H9 (cell line): ENCODE data around the gene EXOC2. TPM values are rescaled to one million over a fixed set of nuclear protein-coding genes. Genes with fewer than 3 reads are reported as not detected.

Experiments
- DNase-seq: peaks from one replicate; pipeline ENCODE4 v3.0.0-alpha.2; 2017
- H2AFZ ChIP-seq: one replicate; pipeline ENCODE4 v1.6.1; 2013; ENCODE audit warnings: mild to moderate bottlenecking, low read length, control low read depth, moderate library complexity
- H2AK5ac ChIP-seq: 2 replicates; pipeline ENCODE4 v1.6.1; 2013; ENCODE audit warnings: low read length, control low read depth, mixed read lengths; ENCODE audit not compliant: insufficient read length
- H2BK120ac ChIP-seq: one replicate; pipeline ENCODE4 v1.6.1; 2013; ENCODE audit warnings: low read depth, mild to moderate bottlenecking, low read length, control low read depth, inconsistent platforms; ENCODE audit not compliant: poor library complexity, severe bottlenecking
- H2BK12ac ChIP-seq: 2 replicates; pipeline ENCODE4 v1.6.1; 2013; ENCODE audit warnings: low read length, control low read depth, mixed read lengths, low read depth; ENCODE audit not compliant: insufficient read length
- H2BK15ac ChIP-seq: 2 replicates; pipeline ENCODE4 v1.6.1; 2013; ENCODE audit warnings: low read depth, low read length, control low read depth
- H2BK20ac ChIP-seq: one replicate; pipeline ENCODE4 v1.6.1; 2013; ENCODE audit warnings: low read depth, mild to moderate bottlenecking, low read length, control low read depth, inconsistent platforms; ENCODE audit not compliant: poor library complexity, severe bottlenecking
- H2BK5ac ChIP-seq: 2 replicates; pipeline ENCODE4 v1.6.1; 2013; ENCODE audit warnings: low read length, control low read depth, mixed read lengths; ENCODE audit not compliant: insufficient read length
- H3K14ac ChIP-seq: 2 replicates; pipeline ENCODE4 v1.6.1; 2013; ENCODE audit warnings: low read length, control low read depth; ENCODE audit not compliant: insufficient read depth
- H3K18ac ChIP-seq: 2 replicates; pipeline ENCODE4 v1.6.1; 2013; ENCODE audit warnings: low read depth, mild to moderate bottlenecking, mixed read lengths, low read length, control low read depth; ENCODE audit not compliant: insufficient read length
- H3K23ac ChIP-seq: 2 replicates; pipeline ENCODE4 v1.6.1; 2013; ENCODE audit warnings: low read length, control low read depth, mixed read lengths, low read depth; ENCODE audit not compliant: insufficient read length
- H3K23me2 ChIP-seq: 2 replicates; pipeline ENCODE4 v1.6.1; 2013; ENCODE audit warnings: low read depth, mild to moderate bottlenecking, mixed read lengths, low read length, control low read depth; ENCODE audit not compliant: insufficient read length, poor library complexity, severe bottlenecking
- H3K27ac ChIP-seq: 2 replicates; pipeline ENCODE4 v1.5.1; 2013; ENCODE audit warnings: low read length, control low read depth, mixed read lengths, low read depth; ENCODE audit not compliant: insufficient read length
- H3K27me3 ChIP-seq: 2 replicates; pipeline ENCODE4 v1.6.1; 2013; ENCODE audit warnings: low read length, control low read depth, inconsistent platforms; ENCODE audit not compliant: insufficient read depth
- H3K4ac ChIP-seq: 2 replicates; pipeline ENCODE4 v1.6.1; 2013; ENCODE audit warnings: low read depth, mild to moderate bottlenecking, control low read depth, inconsistent platforms, low read length, moderate library complexity
- H3K4me1 ChIP-seq: 2 replicates; pipeline ENCODE4 v1.6.1; 2013; ENCODE audit warnings: low read length, control low read depth, inconsistent platforms; ENCODE audit not compliant: insufficient read depth
- H3K4me2 ChIP-seq: 2 replicates; pipeline ENCODE4 v1.6.1; 2013; ENCODE audit warnings: low read length, control low read depth, mixed read lengths; ENCODE audit not compliant: insufficient read length, insufficient read depth
- H3K56ac ChIP-seq: 2 replicates; pipeline ENCODE4 v1.6.1; 2013; ENCODE audit warnings: low read depth, mild to moderate bottlenecking, mixed read lengths, low read length, control low read depth; ENCODE audit not compliant: insufficient read length
- H3K79me1 ChIP-seq: 2 replicates; pipeline ENCODE4 v1.6.1; 2013; ENCODE audit warnings: low read depth, mild to moderate bottlenecking, moderate library complexity, low read length, control low read depth, inconsistent platforms; ENCODE audit not compliant: insufficient read depth, poor library complexity, severe bottlenecking
- H3K79me2 ChIP-seq: 2 replicates; pipeline ENCODE4 v1.6.1; 2013; ENCODE audit warnings: low read length, control low read depth, inconsistent platforms; ENCODE audit not compliant: insufficient read depth
- H3K9ac ChIP-seq: 2 replicates; pipeline ENCODE4 v1.6.1; 2013; ENCODE audit warnings: low read length, control low read depth, mixed read lengths; ENCODE audit not compliant: insufficient read length; ENCODE audit errors: extremely low read depth
- H3K9me3 ChIP-seq: one replicate; pipeline ENCODE4 v1.6.1; 2013; ENCODE audit warnings: low read depth, low read length, inconsistent platforms; ENCODE audit not compliant: control insufficient read depth
- H3T11ph ChIP-seq: one replicate; pipeline ENCODE4 v1.6.1; 2013; ENCODE audit warnings: mild to moderate bottlenecking, low read length, control low read depth, inconsistent platforms
- H4K20me1 ChIP-seq: one replicate; pipeline ENCODE4 v1.6.1; 2013; ENCODE audit not compliant: control insufficient read depth, insufficient read length, insufficient read depth
- H4K5ac ChIP-seq: 2 replicates; pipeline ENCODE4 v1.6.1; 2013; ENCODE audit warnings: low read depth, mild to moderate bottlenecking, mixed read lengths, low read length, control low read depth; ENCODE audit not compliant: insufficient read length
- H4K8ac ChIP-seq: replicated peaks from 2 replicates; pipeline ENCODE4 v1.6.1; 2013; ENCODE audit warnings: low read length, control low read depth, mixed read lengths, low read depth; ENCODE audit not compliant: insufficient read length
- H4K91ac ChIP-seq: 2 replicates; pipeline ENCODE4 v1.6.1; 2013; ENCODE audit warnings: low read depth, mild to moderate bottlenecking, moderate library complexity, mixed read lengths, low read length, control low read depth; ENCODE audit not compliant: insufficient read length
- H3K27ac Mint-ChIP-seq, 3 experiments: 2 replicates in 2 of 3; 3 replicates in 1 of 3; pipeline ENCODE4 v1.8.0; 2020 to 2021; ENCODE audit warnings: mixed read lengths in 3 of 3, mild to moderate bottlenecking in 1 of 3, moderate library complexity in 1 of 3
- H3K27me3 Mint-ChIP-seq: 2 replicates; pipeline ENCODE4 v1.8.0; 2021; ENCODE audit warnings: low read depth, mild to moderate bottlenecking, moderate library complexity, mixed read lengths
- H3K36me3 Mint-ChIP-seq, 3 experiments: 2 replicates in 2 of 3; 3 replicates in 1 of 3; pipeline ENCODE4 v1.8.0; 2020 to 2021; ENCODE audit warnings: low read depth in 3 of 3, mixed read lengths in 3 of 3; ENCODE audit not compliant: insufficient read depth in 1 of 3
- H3K4me1 Mint-ChIP-seq, 2 experiments: 2 replicates each; pipeline ENCODE4 v1.8.0; 2020; ENCODE audit warnings: mixed read lengths in 2 of 2
- H3K4me3 Mint-ChIP-seq, 2 experiments: 2 replicates in 1 of 2; 3 replicates in 1 of 2; pipeline ENCODE4 v1.8.0; 2020 to 2021; ENCODE audit warnings: mild to moderate bottlenecking in 2 of 2, mixed read lengths in 2 of 2, moderate library complexity in 1 of 2
- H3K9me3 Mint-ChIP-seq, 2 experiments: 2 replicates in 1 of 2; 3 replicates in 1 of 2; pipeline ENCODE4 v1.8.0; 2020; ENCODE audit warnings: mild to moderate bottlenecking in 2 of 2, mixed read lengths in 2 of 2, moderate library complexity in 1 of 2
- WGBS: extraction: QIAGEN DNeasy Blood & Tissue Kit; methylation state at CpG from one replicate; pipeline ENCODE4 v1.1.7; 2013; ENCODE audit warnings: missing lambda C conversion rate, low lambda C conversion rate, mixed read lengths; ENCODE audit not compliant: insufficient read length; ENCODE audit errors: extremely low coverage; 5-methylcytosine and 5-hydroxymethylcytosine counted together
- total RNA-seq: library from RNA; stranded (reverse); gene quantifications from 2 replicates; pipeline ENCODE4 v1.2.1, GENCODE V29; 2021
- TF ChIP-seq, protein P1 (sequence below): fragments of 200-600 bp; sonication (generic); conservative IDR thresholded peaks from 3 replicates; pipeline ENCODE4 v1.8.0; 2021; ENCODE audit warnings: antibody characterized with exemption, mild to moderate bottlenecking

EXOC2 gene
- total RNA-seq, 1 experiment from 2014 or later: 29.9 TPM

DNA sequence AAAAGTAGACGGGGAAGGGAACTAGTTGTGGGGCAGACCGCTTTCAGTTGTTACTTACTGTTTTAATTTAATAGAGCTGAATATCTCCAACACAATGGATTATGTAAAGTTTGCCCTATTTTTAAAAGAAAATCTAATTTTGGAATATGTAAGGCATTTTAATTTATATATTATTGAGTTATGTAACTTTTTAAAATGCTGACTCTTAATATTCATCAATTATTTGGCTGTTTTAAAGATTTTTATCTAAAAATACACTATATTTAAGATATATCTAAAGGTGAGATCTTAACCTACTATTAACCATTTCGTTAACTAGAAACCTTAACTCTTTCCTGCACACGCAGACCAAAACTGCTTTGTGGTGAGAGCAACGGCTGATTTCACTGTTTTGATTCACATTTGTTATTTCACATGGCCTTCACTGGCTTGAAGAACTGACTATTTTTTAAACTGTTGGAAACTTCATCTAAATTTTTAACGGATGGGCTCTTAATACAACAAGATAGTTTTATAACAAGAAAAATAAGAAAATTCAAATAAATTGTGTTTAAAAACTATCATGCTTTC is 123.9 kb downstream of the EXOC2 start:
- no CpG with 5 or more reads among the region's 6 CpGs for WGBS
- H3K9ac ChIP-seq: no peak overlapping the region
- no peak overlapping the region for H3K18ac ChIP-seq
- H3K4me2 ChIP-seq: no peak overlapping the region
- H2AFZ ChIP-seq: no peak overlapping the region
- TF ChIP-seq, protein P1, sequence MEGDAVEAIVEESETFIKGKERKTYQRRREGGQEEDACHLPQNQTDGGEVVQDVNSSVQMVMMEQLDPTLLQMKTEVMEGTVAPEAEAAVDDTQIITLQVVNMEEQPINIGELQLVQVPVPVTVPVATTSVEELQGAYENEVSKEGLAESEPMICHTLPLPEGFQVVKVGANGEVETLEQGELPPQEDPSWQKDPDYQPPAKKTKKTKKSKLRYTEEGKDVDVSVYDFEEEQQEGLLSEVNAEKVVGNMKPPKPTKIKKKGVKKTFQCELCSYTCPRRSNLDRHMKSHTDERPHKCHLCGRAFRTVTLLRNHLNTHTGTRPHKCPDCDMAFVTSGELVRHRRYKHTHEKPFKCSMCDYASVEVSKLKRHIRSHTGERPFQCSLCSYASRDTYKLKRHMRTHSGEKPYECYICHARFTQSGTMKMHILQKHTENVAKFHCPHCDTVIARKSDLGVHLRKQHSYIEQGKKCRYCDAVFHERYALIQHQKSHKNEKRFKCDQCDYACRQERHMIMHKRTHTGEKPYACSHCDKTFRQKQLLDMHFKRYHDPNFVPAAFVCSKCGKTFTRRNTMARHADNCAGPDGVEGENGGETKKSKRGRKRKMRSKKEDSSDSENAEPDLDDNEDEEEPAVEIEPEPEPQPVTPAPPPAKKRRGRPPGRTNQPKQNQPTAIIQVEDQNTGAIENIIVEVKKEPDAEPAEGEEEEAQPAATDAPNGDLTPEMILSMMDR: no peak
- H3T11ph ChIP-seq: no peak overlapping the region
- H3K4me1 ChIP-seq: no peaks in the 10 kb centered on the region
- H3K9me3 ChIP-seq: no peaks in the 10 kb centered on the region
- no peak overlapping the region for H2BK15ac ChIP-seq
- no peak overlapping the region for H2AK5ac ChIP-seq
- H3K79me2 ChIP-seq: no peaks in the 10 kb centered on the region
- no peak for DNase-seq
- H3K27ac ChIP-seq: no peak overlapping the region
- H4K5ac ChIP-seq: no peak overlapping the region
- no peak overlapping the region for H2BK12ac ChIP-seq
- H3K27me3 ChIP-seq: no peaks in the 10 kb centered on the region
- H3K79me1 ChIP-seq: no peaks in the 10 kb centered on the region
- no peak overlapping the region for H3K56ac ChIP-seq
- Mint-ChIP-seq H3K4me3 (no peak overlapping the region), H3K27ac (no peak overlapping the region), H3K4me1 (no peaks in the 10 kb centered on the region), H3K27me3 (no peaks in the 10 kb centered on the region), H3K9me3 (no peaks in the 10 kb centered on the region), H3K36me3 (peaks cover 20 to 51% (median 34%) of the 10 kb centered on the region in 3 experiments; a peak in 6 of 7 replicates)
- H4K91ac ChIP-seq: no peak overlapping the region
- no peak overlapping the region for H2BK5ac ChIP-seq
- H3K14ac ChIP-seq: no peak overlapping the region
- H2BK120ac ChIP-seq: no peak overlapping the region
- H3K23me2 ChIP-seq: no peaks in the 10 kb centered on the region
- H4K8ac ChIP-seq: no peak overlapping the region
- no peak overlapping the region for H3K23ac ChIP-seq
- H2BK20ac ChIP-seq: no peak overlapping the region
- no peaks in the 10 kb centered on the region for H4K20me1 ChIP-seq
- no peak overlapping the region for H3K4ac ChIP-seq
